HepG2 (cell line): ENCODE measurements around the gene IER2. TPM values are rescaled to one million over a fixed set of nuclear protein-coding genes. Genes with fewer than 3 reads are reported as not detected.

ENCODE experiments used
- BHLHE40 ChIP-seq: IDR thresholded peaks from 2 replicates; pipeline ENCODE4 v1.6.1; 2011; ENCODE audit warnings: low read length, improper control_type of control experiment
- ELF1 ChIP-seq: sonication (generic); formaldehyde crosslinking; IDR thresholded peaks from 2 replicates; pipeline ENCODE4 v1.4.0; 2020; ENCODE audit warnings: missing genetic modification reagents
- FOXA3 ChIP-seq: IDR thresholded peaks from 2 replicates; pipeline ENCODE4 v1.6.1; 2016; ENCODE audit warnings: missing genetic modification reagents, missing compliant biosample characterization
- GRHL1 ChIP-seq: sonication (generic); formaldehyde crosslinking; conservative IDR thresholded peaks from 2 replicates; pipeline ENCODE4 v1.8.0; 2022; ENCODE audit warnings: missing genetic modification reagents
- HNRNPH1 ChIP-seq: fragments of 200-400 bp; formaldehyde crosslinking; optimal IDR thresholded peaks from 2 replicates; pipeline ENCODE3; 2017; ENCODE audit warnings: mild to moderate bottlenecking, low read depth, low read length
- HOXA3 ChIP-seq: sonication (generic); formaldehyde crosslinking; IDR thresholded peaks from 2 replicates; pipeline ENCODE4 v1.5.0; 2020; ENCODE audit warnings: missing genetic modification reagents
- HOXA5 ChIP-seq: sonication (generic); formaldehyde crosslinking; IDR thresholded peaks from 2 replicates; pipeline ENCODE4 v1.4.0; 2020; ENCODE audit warnings: missing genetic modification reagents
- HOXD1 ChIP-seq: sonication (generic); formaldehyde crosslinking; IDR thresholded peaks from 2 replicates; pipeline ENCODE4 v1.5.0; 2020; ENCODE audit warnings: missing genetic modification reagents
- MIER3 ChIP-seq: IDR thresholded peaks from 2 replicates; pipeline ENCODE4 v1.6.1; 2016; ENCODE audit warnings: missing compliant biosample characterization, borderline replicate concordance
- MLLT10 ChIP-seq: sonication (generic); formaldehyde crosslinking; IDR thresholded peaks from 2 replicates; pipeline ENCODE4 v1.4.0; 2020; ENCODE audit warnings: missing genetic modification reagents
- MTA3 ChIP-seq: sonication (generic); formaldehyde crosslinking; IDR thresholded peaks from 2 replicates; pipeline ENCODE4 v1.4.0; 2020; ENCODE audit warnings: missing genetic modification reagents
- PBX3 ChIP-seq: sonication (generic); formaldehyde crosslinking; IDR thresholded peaks from 2 replicates; pipeline ENCODE4 v1.8.1; 2023; ENCODE audit warnings: missing genetic modification reagents, inconsistent platforms, borderline replicate concordance
- PCBP2 ChIP-seq: fragments of 200-400 bp; formaldehyde crosslinking; optimal IDR thresholded peaks from 2 replicates; pipeline ENCODE3; 2018; ENCODE audit warnings: low read length, low read depth; ENCODE audit not compliant: poor library complexity, severe bottlenecking
- RBFOX2 ChIP-seq: fragments of 200-400 bp; formaldehyde crosslinking; IDR thresholded peaks from 2 replicates; pipeline ENCODE4 v1.6.1; 2017; ENCODE audit warnings: low read depth, mild to moderate bottlenecking, low read length
- RXRB ChIP-seq: IDR thresholded peaks from 2 replicates; pipeline ENCODE4 v1.6.1; 2016; ENCODE audit warnings: borderline replicate concordance, missing genetic modification reagents, missing compliant biosample characterization
- SMARCC2 ChIP-seq: fragments of 450-650 bp; IDR thresholded peaks from 2 replicates; pipeline ENCODE4 v1.6.1; 2017; ENCODE audit warnings: antibody characterized with exemption, mild to moderate bottlenecking
- SP5 ChIP-seq: IDR thresholded peaks from 2 replicates; pipeline ENCODE4 v1.6.1; 2016; ENCODE audit warnings: low read depth, borderline replicate concordance
- SRSF1 ChIP-seq: fragments of 200-400 bp; formaldehyde crosslinking; optimal IDR thresholded peaks from 2 replicates; pipeline ENCODE3; 2017; ENCODE audit warnings: mild to moderate bottlenecking, low read depth, low read length, moderate library complexity
- TBP ChIP-seq: sonication (generic); formaldehyde crosslinking; IDR thresholded peaks from 2 replicates; pipeline ENCODE4 v1.5.0; 2020; ENCODE audit warnings: missing genetic modification reagents
- U2AF2 ChIP-seq: fragments of 200-400 bp; formaldehyde crosslinking; IDR thresholded peaks from 2 replicates; pipeline ENCODE4 v1.6.1; 2017; ENCODE audit warnings: low read depth, mild to moderate bottlenecking, low read length
- ZBTB20 ChIP-seq: sonication (generic); formaldehyde crosslinking; IDR thresholded peaks from 2 replicates; pipeline ENCODE4 v1.8.1; 2023; ENCODE audit warnings: missing genetic modification reagents, low read depth, mild to moderate bottlenecking, borderline replicate concordance
- ZFP62 ChIP-seq: sonication (generic); formaldehyde crosslinking; IDR thresholded peaks from 2 replicates; pipeline ENCODE4 v1.4.0; 2020; ENCODE audit warnings: missing genetic modification reagents
- ZFP82 ChIP-seq: sonication (generic); formaldehyde crosslinking; IDR thresholded peaks from 2 replicates; pipeline ENCODE4 v1.5.1; 2020; ENCODE audit warnings: mild to moderate bottlenecking, missing genetic modification reagents, borderline replicate concordance
- ZFY ChIP-seq: sonication (generic); formaldehyde crosslinking; IDR thresholded peaks from 2 replicates; pipeline ENCODE4 v1.4.0; 2020; ENCODE audit warnings: missing genetic modification reagents
- ZNF143 ChIP-seq: sonication (generic); formaldehyde crosslinking; IDR thresholded peaks from 2 replicates; pipeline ENCODE4 v1.4.0; 2020; ENCODE audit warnings: missing genetic modification reagents
- ZNF292 ChIP-seq: sonication (generic); formaldehyde crosslinking; IDR thresholded peaks from 2 replicates; pipeline ENCODE4 v1.8.1; 2022; ENCODE audit warnings: mild to moderate bottlenecking, low read depth, missing genetic modification reagents, borderline replicate concordance
- ZNF335 ChIP-seq: sonication (generic); formaldehyde crosslinking; IDR thresholded peaks from 2 replicates; pipeline ENCODE4 v1.4.0; 2020; ENCODE audit warnings: missing genetic modification reagents
- ZNF350 ChIP-seq: sonication (generic); formaldehyde crosslinking; IDR thresholded peaks from 2 replicates; pipeline ENCODE4 v1.4.0; 2020; ENCODE audit warnings: mild to moderate bottlenecking, low read depth, missing genetic modification reagents, borderline replicate concordance
- ZNF720 ChIP-seq: sonication (generic); formaldehyde crosslinking; IDR thresholded peaks from 2 replicates; pipeline ENCODE4 v1.4.0; 2020; ENCODE audit warnings: missing genetic modification reagents
- ZNF749 ChIP-seq: sonication (generic); formaldehyde crosslinking; IDR thresholded peaks from 2 replicates; pipeline ENCODE4 v1.8.0; 2022; ENCODE audit warnings: mild to moderate bottlenecking, missing genetic modification reagents, moderate library complexity, borderline replicate concordance
- ZSCAN25 ChIP-seq: sonication (generic); formaldehyde crosslinking; IDR thresholded peaks from 2 replicates; pipeline ENCODE4 v1.8.0; 2022; ENCODE audit warnings: mild to moderate bottlenecking, missing genetic modification reagents
- polyA plus RNA-seq, 8 experiments: library from polyadenylated mRNA; depleted of rRNA in 3 of 8; stranded (reverse) in 7 of 8; unstranded in 1 of 8; fragments of >200 nt; fragmentation: Illumina TruSeq in 4 of 8; extraction: Trizol in 4 of 8; gene quantifications; 2 replicates each; pipeline versions ENCODE4 v1.2.1 to v1.2.3, GENCODE V29; 2011 to 2016; ENCODE audit warnings: low read depth in 4 of 8, missing spikeins in 1 of 8, mixed read lengths in 1 of 8; ENCODE audit not compliant: insufficient read depth in 1 of 8
- total RNA-seq, 5 experiments: library from RNA; depleted of rRNA; stranded (reverse); fragments of >200 nt; fragmentation: Illumina TruSeq; extraction: Trizol; gene quantifications; 2 replicates each; pipeline ENCODE4 v1.2.3, GENCODE V29; 2016; ENCODE audit warnings: low read depth in 1 of 5

IER2 gene
- total and polyA plus RNA-seq, 2 of the 13 experiments (the other 11 are each of a cell fraction or from before 2014, with no cell fraction given): 10.1 to 14.3 TPM

GRCh38 chr19:13162724-13163608 lies 12.8 kb downstream of the IER2 start (continued):
- TF ChIP-seq ZNF292 (CRISPR knock-in tag) (peak; percentile 67; the same call in 1 of the 2 replicates), ELF1 (CRISPR knock-in tag) (peak; percentile 70), HOXD1 (CRISPR knock-in tag) (no peak), ZFP62 (CRISPR knock-in tag) (no peak), MIER3 (CRISPR knock-in tag) (peak; percentile 84; the same call in 1 of the 2 replicates), ZNF350 (CRISPR knock-in tag) (peak; percentile 92), PBX3 (CRISPR knock-in tag) (no peak), U2AF2 (no peak), GRHL1 (no peak), RXRB (CRISPR knock-in tag) (peak; percentile 77), ZBTB20 (CRISPR knock-in tag) (no peak), MTA3 (CRISPR knock-in tag) (no peak), ZNF749 (no peak), RBFOX2 (peak; percentile 87), PCBP2 (no peak), ZSCAN25 (CRISPR knock-in tag) (peak; percentile 98), HOXA3 (CRISPR knock-in tag) (peak; percentile 83), FOXA3 (peak; percentile 64), TBP (no peak), BHLHE40 (no peak), HOXA5 (no peak), SRSF1 (peak; percentile 63), SMARCC2 (no peak), ZFY (CRISPR knock-in tag) (peak; percentile 90), HNRNPH1 (no peak), ZFP82 (CRISPR knock-in tag) (no peak), ZNF720 (CRISPR knock-in tag) (no peak), SP5 (CRISPR knock-in tag) (peak; percentile 86), MLLT10 (CRISPR knock-in tag) (no peak), ZNF143 (CRISPR knock-in tag) (peak; percentile 23; the same call in 1 of the 2 replicates), ZNF335 (peak; percentile 43; the same call in 1 of the 2 replicates)
